GM19328 (cell line): ENCODE measurements around the gene CAMSAP3.

Experiments
- ATAC-seq: cut with Tn5 transposase; IDR thresholded peaks from one replicate; pipeline ENCODE4 v1.9.1; 2021; ENCODE audit warnings: mild to moderate bottlenecking, moderate library complexity; ENCODE audit not compliant: unreplicated experiment

The CAMSAP3 gene

GRCh38 chr19:7644550-7644877 lies 48.9 kb downstream of the CAMSAP3 start:
- no peak for ATAC-seq

DNA sequence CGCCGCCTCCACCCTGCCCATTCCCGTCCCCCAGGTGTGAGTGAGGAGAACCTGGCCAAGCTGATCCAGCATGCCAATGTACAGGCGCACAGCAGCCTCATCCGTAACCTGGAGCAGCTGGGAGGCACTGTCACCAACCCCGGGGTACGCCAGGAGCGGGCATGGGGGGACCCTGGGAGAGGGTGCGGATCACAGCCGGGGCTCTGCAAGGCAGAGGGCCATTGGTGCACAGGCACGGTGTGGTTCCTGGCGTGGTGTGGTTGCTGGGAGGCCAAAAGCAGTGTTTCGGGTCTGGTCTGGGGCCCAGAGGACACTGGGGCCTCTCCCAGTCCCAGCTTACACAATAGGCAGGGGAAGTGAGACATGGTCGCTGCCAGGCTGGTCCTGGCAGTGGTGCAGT lies 49.5 kb downstream of the CAMSAP3 start:
- no peak for ATAC-seq

- ATAC-seq, result no peak
These were observed 50.2 kb downstream of the CAMSAP3 start for GRCh38 chr19:7645656-7646425.

DNA sequence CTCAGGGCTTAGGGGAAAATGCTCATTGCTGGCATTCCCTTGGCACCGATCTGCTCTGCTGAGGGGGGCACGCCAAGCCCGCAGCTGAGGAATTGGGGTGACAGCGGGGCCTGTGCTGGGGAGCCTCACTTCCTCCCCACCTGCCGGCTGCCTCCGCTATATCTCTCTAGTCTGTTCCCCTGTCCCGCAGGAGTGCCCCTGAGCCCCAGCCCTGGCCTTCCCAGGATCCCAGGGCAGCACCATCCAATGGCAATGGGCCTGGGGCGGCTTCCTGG lies 50.7 kb downstream of the CAMSAP3 start:
- ATAC-seq, result no peak

GRCh38 chr19:7647156-7647555 lies 51.5 kb downstream of the CAMSAP3 start:
- no peak for ATAC-seq

GRCh38 chr19:7648265-7649014 lies 52.8 kb downstream of the CAMSAP3 start:
- no peak for ATAC-seq

DNA sequence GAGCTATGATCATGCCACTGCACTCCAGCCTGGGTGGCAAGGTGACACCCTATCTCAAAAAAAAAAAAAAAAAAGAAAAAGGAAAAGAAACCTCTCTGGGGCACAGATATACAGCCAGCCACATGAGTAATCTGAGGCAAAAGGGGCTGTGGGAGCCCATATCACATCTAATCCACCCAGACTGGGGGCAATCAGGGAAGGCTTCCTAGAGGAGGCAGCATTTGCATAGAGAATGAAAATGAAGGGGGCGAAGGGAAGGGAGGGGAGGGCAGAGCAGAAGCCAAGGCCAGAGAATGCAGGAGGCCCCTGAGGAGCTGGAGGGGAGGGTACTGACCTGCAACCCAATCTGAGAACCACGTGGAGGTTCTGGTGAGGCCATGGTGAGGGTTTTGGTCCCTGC lies 54.5 kb downstream of the CAMSAP3 start:
- no peak for ATAC-seq

DNA sequence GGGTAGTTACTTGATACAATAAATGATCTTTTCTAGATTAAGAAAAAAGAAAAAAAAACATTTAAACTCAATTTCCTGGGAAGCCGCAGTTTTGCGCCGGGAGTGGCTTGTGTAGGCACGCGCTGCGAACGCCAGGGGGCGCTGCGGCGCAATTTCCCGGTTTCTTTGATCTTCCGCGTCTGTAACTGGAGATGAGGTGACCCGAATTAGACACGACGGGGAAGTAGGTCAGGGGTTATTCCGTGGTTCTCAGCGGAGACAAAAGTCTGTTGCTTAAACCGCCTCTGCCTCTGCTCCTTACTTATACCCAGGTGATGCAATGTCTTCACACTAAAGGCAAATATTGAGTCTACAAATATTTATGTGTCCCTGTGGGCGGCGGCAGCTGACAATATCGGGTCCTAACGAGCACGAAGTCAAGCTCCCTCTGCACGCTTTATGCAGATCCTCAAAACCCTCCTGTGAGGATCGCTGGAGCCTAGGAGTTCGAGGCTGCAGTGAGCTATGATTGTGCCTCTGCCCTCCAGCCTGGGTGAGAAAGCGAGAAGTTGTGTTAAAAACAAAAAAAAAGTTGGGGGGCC lies 56.5 kb downstream of the CAMSAP3 start:
- no peak for ATAC-seq

GRCh38 chr19:7654401-7654800 lies 58.7 kb downstream of the CAMSAP3 start:
- no peak for ATAC-seq

GRCh38 chr19:7655581-7655980 lies 59.9 kb downstream of the CAMSAP3 start:
- no peak for ATAC-seq

- no peak for ATAC-seq
These were observed 61.6 kb downstream of the CAMSAP3 start for GRCh38 chr19:7657131-7657751.

GRCh38 chr19:7658219-7658686 lies 62.6 kb downstream of the CAMSAP3 start:
- ATAC-seq, result peak; percentile 73

- no peak for ATAC-seq
These were observed 66.3 kb downstream of the CAMSAP3 start for GRCh38 chr19:7661744-7662538.

- no peak for ATAC-seq
These were observed 67.0 kb downstream of the CAMSAP3 start for GRCh38 chr19:7662657-7663056.

GRCh38 chr19:7663706-7664105 lies 68.0 kb downstream of the CAMSAP3 start:
- ATAC-seq, result no peak

GRCh38 chr19:7665076-7665475 lies 69.4 kb downstream of the CAMSAP3 start:
- ATAC-seq, result no peak
